Muscle layer of duodenum (tissue), 2 donors: ENCODE measurements around the gene MAP2K3.

Experiments
- H3K27ac ChIP-seq: one replicate; pipeline ENCODE4 v1.7.0; 2013; ENCODE audit warnings: mild to moderate bottlenecking, low read length
- H3K27me3 ChIP-seq: one replicate; pipeline ENCODE4 v1.7.0; 2013; ENCODE audit warnings: low read depth, mild to moderate bottlenecking, control low read depth, low read length
- H3K36me3 ChIP-seq, 2 donors: one replicate each; pipeline ENCODE4 v1.7.0; 2013; ENCODE audit warnings: low read length in 2 of 2, control low read depth in 1 of 2, mild to moderate bottlenecking in 1 of 2; ENCODE audit not compliant: insufficient read depth in 2 of 2, control insufficient read depth in 1 of 2
- H3K4me1 ChIP-seq, 2 donors: one replicate each; pipeline ENCODE4 v1.7.0; 2013; ENCODE audit warnings: low read length in 2 of 2, mild to moderate bottlenecking in 2 of 2, control low read depth in 1 of 2, moderate library complexity in 1 of 2; ENCODE audit not compliant: insufficient read depth in 2 of 2, control insufficient read depth in 1 of 2
- H3K4me3 ChIP-seq, 2 donors: one replicate each; pipeline ENCODE4 v1.7.0; 2013; ENCODE audit warnings: low read length in 2 of 2, low read depth in 1 of 2, mild to moderate bottlenecking in 1 of 2
- H3K9me3 ChIP-seq, 2 donors: one replicate each; pipeline ENCODE4 v1.7.0; 2013; ENCODE audit warnings: low read length in 2 of 2, control low read depth in 1 of 2, mild to moderate bottlenecking in 1 of 2; ENCODE audit not compliant: control insufficient read depth in 1 of 2
- donor health status: healthy.

MAP2K3 gene

GRCh38 chr17:21284319-21285163 is at the start of gene MAP2K3:
Gene MAP2K3, plus strand, starts transcription at chr17:21284711. Its CDS starts 210 bp downstream, at chr17:21284921.
- Histone ChIP-seq H3K27me3 (no peaks in the 10 kb centered on the region), H3K9me3 (no peaks in the 10 kb centered on the region), H3K4me1 (peaks cover 25 to 36% of the 10 kb centered on the region in 2 donors), H3K27ac (peak within 1 kb of the TSS; percentile 99), H3K4me3 (peak within 1 kb of the TSS; percentile 96 to 98), H3K36me3 (peaks cover 0 to 4% of the 10 kb centered on the region in 2 donors)

- no peak overlapping the region for H3K4me3 ChIP-seq
- no peaks in the 10 kb centered on the region for H3K27me3 ChIP-seq
- H3K9me3 ChIP-seq: peaks cover 0 to 5% of the 10 kb centered on the region in 2 donors
- H3K36me3 ChIP-seq: no peaks in the 10 kb centered on the region
- no peak overlapping the region for H3K27ac ChIP-seq
- H3K4me1 ChIP-seq: no peaks in the 10 kb centered on the region
Observed at GRCh38 chr17:21235921-21236320, 48.6 kb upstream of the MAP2K3 start.

- H3K36me3 ChIP-seq: peaks cover 0 to 12% of the 10 kb centered on the region in 2 donors
- H3K4me1 ChIP-seq: no peaks in the 10 kb centered on the region
- H3K4me3 ChIP-seq: no peak overlapping the region
- no peaks in the 10 kb centered on the region for H3K9me3 ChIP-seq
- no peaks in the 10 kb centered on the region for H3K27me3 ChIP-seq
- no peak overlapping the region for H3K27ac ChIP-seq
Observed at GRCh38 chr17:21239680-21240368, 44.7 kb upstream of the MAP2K3 start.

DNA sequence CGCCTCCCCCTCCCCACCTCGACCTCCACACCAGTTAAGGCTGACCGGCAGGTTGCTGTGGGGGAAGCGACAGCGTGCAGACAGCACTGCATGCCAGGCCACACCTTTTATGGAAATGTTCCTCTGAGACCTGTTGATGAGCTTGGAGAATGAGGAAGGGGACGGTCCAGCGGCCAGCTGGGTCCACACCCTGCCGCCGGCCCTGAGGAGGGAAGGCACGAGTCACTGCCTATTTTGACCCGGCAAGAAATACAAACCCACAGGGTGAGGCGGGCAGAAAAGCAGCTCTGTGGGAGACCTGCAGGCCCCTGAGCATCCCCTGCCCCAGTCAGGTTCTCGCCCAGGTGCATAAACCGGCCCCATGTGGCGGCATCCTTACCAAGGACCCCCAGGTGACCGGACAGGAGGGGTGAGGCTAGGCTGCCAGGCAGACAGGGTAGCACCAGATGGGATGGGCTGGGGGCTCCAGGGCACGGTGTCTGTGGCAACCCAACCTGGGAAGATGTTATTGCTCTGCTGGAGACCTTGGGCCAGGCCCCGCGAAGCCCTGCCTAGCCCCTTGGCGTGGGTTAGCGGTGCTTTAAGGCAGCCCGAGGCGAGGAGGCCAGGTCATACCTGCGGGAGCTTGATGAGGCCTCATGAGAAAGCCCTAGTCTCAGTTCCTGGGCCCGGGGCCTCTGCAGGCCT is 44.0 kb upstream of the MAP2K3 start:
- H3K36me3 ChIP-seq: peaks cover 0 to 12% of the 10 kb centered on the region in 2 donors
- no peaks in the 10 kb centered on the region for H3K27me3 ChIP-seq
- H3K9me3 ChIP-seq: no peaks in the 10 kb centered on the region
- no peak overlapping the region for H3K27ac ChIP-seq
- no peak overlapping the region for H3K4me3 ChIP-seq
- no peaks in the 10 kb centered on the region for H3K4me1 ChIP-seq

- Histone ChIP-seq H3K27me3 (no peaks in the 10 kb centered on the region), H3K36me3 (peaks cover 0 to 12% of the 10 kb centered on the region in 2 donors), H3K4me3 (no peak overlapping the region), H3K9me3 (no peaks in the 10 kb centered on the region), H3K27ac (no peak overlapping the region), H3K4me1 (no peaks in the 10 kb centered on the region)
Observed at GRCh38 chr17:21241564-21241963, 42.9 kb upstream of the MAP2K3 start.

DNA sequence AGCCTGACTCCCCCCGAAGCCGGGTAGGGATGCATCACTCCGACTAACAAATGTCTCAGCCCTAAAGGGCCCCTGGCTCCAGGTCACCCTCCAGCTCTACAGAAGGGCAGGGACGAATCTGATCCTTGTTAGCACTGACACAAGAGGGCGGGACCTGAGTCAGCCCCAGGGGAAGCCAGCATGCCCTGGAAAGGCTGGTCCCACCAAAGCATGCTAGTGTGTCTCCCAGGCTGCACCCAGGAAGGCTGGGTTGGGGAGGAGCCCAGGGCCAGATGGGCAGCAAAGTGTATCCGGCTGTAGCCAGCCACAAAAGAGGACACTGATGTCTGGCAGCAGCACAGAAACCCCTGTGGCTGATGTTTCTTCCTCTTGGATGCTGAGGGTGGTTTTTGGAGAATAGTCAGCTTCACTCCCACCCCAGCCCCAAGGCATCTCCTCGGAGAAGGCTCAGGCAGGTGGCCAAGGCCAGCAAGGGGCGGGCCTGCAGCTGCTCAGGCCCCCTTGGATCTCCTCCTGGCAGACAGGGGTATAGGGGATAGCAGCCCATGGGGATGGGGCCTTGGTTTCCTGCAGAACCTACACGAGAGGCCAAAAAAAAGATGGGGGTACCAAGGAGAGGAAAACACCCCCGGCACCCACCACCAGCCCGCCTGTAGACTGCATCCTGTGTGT is 42.3 kb upstream of the MAP2K3 start:
- H3K36me3 ChIP-seq: peaks cover 0 to 12% of the 10 kb centered on the region in 2 donors
- H3K9me3 ChIP-seq: no peaks in the 10 kb centered on the region
- H3K27me3 ChIP-seq: no peaks in the 10 kb centered on the region
- H3K4me1 ChIP-seq: no peaks in the 10 kb centered on the region
- no peak overlapping the region for H3K27ac ChIP-seq
- H3K4me3 ChIP-seq: no peak overlapping the region

GRCh38 chr17:21242780-21243515 is 41.6 kb upstream of the MAP2K3 start:
- no peaks in the 10 kb centered on the region for H3K9me3 ChIP-seq
- H3K4me1 ChIP-seq: no peaks in the 10 kb centered on the region
- no peak overlapping the region for H3K4me3 ChIP-seq
- no peak overlapping the region for H3K27ac ChIP-seq
- H3K27me3 ChIP-seq: no peaks in the 10 kb centered on the region
- peaks cover 0 to 12% of the 10 kb centered on the region in 2 donors for H3K36me3 ChIP-seq

DNA sequence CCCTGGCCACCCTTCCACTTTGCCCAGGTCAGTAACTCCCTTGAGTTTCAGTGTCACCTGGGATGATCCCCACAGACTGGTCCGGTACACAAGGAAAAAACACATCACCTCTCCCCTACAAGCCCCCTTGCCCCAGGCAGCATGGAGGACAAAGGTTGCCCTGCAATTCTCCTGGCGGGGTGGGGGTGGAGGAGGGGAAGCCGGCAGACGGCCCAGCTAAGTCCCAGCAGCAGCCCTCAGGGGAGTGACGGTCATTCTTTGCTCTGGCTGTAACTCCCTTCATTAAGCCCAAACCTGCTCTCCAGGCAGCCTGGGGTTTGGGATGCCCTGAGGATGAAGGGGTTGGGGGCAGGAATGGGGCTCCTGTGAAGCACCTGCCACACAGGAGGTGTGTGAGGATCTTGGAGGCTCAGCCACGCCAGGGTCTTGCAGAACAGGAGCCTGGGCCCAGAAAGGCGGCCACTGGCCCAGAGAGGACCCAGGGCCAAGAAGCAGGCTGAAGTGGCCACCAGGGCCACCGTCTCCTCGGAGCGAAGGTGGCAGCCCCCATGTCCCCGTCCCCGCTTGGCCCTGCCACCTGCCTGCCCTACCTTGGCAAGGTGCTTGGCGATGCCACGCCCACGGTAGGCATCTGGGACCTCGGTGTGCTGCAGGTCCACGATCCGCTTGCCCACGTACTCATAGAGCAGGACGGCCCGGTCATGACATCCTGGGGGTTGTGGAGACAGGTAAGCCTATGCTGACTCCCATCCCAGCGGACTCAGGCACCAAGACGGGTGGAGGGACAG is 40.8 kb upstream of the MAP2K3 start:
- H3K27ac ChIP-seq: no peak overlapping the region
- H3K4me3 ChIP-seq: no peak overlapping the region

DNA sequence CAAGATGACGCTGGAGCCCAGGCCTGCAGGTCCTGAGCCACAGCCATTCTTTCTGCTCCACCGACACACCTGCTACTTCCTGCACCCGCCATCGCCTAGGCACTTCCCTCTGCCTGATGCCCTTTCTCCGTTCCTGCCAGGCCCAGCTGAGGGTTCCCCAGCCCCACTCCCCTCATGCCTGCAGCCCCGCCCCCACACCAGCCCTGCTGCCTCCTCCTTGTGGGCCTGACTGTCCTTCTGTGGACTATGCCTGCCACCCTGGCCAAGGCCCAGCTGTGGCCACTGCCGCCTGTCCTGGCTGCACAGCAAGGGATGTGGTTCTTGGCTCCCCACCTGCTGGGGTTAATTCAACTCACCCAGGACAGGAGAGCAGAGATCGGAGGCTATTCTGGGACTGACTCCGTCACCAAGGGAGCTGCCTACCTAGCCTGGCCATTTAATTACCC is 38.8 kb upstream of the MAP2K3 start:
- Histone ChIP-seq H3K36me3 (peaks cover 0 to 12% of the 10 kb centered on the region in 2 donors), H3K27me3 (no peaks in the 10 kb centered on the region), H3K27ac (no peak overlapping the region), H3K4me1 (no peaks in the 10 kb centered on the region), H3K4me3 (no peak overlapping the region), H3K9me3 (no peaks in the 10 kb centered on the region)

More for the DNA sequence above, 40.8 kb upstream of the MAP2K3 start:
- Histone ChIP-seq H3K27me3 (no peaks in the 10 kb centered on the region), H3K36me3 (peaks cover 0 to 12% of the 10 kb centered on the region in 2 donors), H3K9me3 (no peaks in the 10 kb centered on the region), H3K4me1 (no peaks in the 10 kb centered on the region)

DNA sequence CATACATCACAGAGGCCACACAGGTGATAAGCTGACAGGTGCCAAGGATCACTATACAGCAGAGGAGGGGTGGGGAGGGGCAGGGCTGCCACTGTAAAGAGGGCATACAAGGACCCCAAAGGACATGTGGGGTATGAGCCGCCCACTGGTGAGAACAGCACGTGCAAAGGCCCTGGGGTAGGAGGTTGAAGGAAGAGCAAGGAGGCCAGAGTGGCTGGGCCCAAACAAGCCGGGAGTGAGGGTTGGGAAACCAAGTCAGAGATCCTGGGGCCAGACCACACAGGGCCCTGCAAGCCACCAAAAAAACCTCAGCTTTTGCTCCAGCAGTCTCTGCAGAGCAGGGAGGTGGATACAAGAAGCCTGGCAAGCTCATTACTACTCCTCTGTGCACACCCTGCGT is 37.8 kb upstream of the MAP2K3 start:
- no peak overlapping the region for H3K4me3 ChIP-seq
- no peak overlapping the region for H3K27ac ChIP-seq
- H3K36me3 ChIP-seq: peaks cover 0 to 10% of the 10 kb centered on the region in 2 donors
- H3K4me1 ChIP-seq: peaks cover 0 to 9% of the 10 kb centered on the region in 2 donors
- no peaks in the 10 kb centered on the region for H3K9me3 ChIP-seq
- H3K27me3 ChIP-seq: no peaks in the 10 kb centered on the region
